NCI-H524 (cell line): ENCODE results near the gene PHF21A.
A peak's percentile ranks its signal among the peaks of the same experiment; 100 is the strongest.

Source experiments
- DNase-seq, 2 experiments: peaks; one replicate each; lab custom pipeline; 2025; lab: John Stamatoyannopoulos, UW

Gene PHF21A

DNA sequence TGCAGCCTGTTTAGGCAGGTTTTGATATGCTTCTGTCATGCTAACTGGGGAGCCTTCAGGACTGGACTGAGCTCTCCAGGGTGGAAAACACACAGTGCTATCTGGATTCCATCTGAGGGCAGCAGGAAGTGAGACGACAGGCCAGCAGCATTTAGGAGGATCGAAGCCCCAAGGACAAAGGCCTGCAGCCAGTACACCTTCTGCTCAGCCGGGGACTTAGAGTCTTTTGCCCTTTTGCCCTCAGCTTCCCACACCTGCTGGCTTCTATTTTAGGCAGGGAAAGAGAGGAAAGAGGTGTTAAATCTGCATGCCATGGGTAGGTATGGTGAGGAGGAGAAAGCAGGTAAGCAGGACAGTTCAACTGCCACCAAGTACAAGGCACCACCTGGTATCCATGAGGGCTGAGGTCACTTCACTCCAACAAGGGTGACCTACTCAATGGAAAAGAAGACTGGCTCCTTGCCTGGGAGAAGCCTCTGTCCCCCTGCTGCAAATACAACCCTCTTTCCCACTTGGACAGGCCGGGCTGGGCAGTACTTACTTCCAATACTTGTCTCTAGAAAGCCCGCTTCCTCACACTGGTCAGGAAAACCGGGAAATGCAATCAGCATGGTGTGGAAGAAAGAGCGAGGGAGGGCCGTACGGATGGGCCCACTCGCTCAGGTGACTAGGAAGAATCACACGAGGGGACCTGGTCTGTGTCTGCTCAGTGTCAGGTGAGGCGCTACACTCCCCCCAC lies 186.5 kb downstream of the PHF21A start:
- no peak for DNase-seq

DNA sequence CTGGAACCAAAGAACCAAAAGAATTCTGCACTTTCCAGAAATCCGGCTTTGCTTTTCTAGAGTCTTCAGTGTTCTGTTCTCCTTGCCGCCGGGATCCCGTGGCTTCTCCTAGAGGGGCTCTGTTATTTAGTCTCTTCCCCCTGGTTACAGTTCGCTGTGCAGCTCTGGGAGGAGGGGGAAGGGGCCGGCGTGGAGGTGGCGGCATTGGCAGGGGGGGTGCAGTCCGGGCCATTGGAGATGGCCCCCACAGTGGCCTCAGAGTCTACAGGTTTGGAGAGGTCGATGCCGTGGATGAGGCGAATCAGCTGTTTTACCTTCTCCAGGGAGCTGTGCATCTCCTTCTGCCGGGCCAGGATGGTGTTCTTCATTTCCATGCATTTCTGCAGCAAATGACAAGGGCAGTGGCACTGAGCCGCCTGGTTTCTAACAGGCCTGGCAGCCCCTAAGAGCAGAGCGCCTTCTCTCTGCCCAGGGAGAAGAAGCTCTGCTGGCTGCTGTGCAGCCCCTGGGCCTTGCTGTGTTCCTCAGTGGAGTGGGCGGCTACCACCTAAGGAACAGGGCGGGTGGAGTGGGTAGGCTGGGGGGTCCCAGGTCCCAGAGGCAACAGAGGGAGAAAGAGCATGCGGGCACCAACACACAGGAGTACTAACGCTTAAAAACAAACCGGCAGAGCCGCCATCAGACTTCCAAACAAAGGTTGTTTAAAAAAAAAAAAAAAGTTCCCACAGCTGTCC lies 187.2 kb downstream of the PHF21A start:
- no peak for DNase-seq

DNA sequence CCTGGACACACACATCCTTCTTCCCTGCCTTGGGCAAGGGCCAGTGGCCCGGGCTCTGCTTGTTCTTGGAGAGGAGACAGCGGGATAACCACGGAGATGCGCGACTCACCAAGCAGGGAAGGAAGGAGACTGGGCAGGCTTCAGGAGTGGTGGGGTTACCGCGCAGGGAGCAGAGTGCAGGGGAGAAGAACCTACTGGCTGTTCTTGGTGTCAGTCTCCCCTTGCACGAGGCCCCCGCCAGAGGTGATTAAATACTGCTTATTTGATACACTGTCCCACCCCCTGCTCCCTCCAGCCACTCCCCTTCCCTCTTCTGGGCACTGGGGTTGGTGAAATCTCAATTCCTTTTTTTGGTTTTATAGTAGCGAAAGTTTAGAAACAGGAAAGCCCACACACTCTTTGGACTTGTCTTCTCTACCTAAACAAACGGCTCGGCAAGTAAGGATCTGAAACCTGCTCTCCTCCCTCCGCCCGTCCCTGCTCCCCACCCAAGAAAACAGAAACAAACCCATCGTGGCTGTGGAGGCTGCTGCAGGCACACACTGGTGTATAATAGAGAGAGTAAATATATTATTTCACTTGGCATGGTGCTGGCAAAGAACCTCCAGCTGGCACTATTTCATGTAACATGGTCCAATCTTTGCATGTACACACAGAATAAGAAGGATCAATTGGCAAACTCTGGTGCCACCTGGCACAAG lies 188.0 kb downstream of the PHF21A start:
- no peak for DNase-seq

DNA sequence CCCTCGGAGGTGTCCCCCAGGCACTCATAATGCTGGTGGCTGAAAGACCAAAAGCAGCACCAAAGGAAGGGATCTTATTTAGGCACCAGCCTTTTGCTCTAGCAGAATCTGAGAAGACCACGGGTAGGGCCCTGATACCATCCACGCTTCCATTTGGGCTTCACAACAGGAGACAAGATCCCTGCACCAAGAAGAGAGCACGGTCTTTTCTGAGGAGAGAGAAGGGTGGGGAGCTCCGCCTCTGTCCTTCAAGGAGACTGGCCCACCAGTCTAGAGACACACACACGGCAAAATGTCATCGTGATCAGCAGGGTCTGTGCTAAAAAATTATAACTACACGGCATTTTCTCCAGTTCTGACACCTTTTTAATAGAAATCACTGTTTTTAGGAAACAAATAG lies 189.0 kb downstream of the PHF21A start:
- DNase-seq = no peak

DNA sequence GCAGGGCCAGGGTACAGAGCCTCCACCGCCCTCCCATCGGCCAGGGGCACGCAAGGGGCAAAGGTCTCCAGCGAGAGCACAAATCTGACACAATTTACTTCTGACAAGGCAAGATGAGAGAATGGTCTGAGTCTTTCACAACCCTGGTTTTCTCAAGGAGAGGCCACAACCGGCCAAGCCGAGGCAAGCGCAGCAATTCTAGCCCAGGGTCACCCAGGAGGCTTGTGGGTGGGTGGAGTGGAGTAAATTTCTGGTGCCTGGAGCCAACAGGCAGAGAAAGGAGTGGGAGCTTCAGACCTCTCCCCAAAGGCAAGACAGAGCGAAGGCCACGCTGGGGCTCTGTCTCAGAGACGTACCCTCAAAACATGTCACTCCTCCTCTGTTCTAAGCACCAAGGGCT lies 189.5 kb downstream of the PHF21A start:
- no peak for DNase-seq

DNA sequence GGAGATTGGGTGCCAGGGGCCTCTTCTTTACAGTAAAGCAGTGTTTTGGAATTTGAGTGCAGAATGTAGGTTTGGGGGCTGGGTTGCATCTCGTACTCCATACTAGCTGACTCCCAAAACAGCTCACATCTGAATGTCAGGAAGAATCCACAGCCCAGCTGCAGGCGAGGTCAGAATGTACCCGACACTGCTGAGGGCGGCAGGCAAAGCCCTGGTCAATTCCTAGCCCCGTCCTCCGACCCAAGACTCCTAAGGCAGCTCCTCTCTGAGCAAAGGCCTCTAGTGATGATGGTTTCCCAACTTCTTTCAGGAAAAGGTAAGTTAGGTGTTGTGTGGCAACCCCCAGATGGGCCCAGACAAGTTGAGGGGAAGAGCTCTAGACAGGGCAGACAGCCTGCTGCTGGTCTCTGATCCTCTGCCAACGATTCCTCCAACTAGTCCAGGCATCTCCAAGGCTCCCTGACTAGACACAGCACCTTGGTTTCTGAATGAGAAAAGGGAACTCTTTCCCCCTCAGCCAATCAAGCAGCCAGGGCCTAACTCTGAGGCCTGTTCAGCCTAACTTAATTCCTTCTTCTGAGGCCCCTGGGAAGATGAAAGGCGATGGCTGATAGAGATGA lies 190.2 kb downstream of the PHF21A start:
- no peak for DNase-seq

DNA sequence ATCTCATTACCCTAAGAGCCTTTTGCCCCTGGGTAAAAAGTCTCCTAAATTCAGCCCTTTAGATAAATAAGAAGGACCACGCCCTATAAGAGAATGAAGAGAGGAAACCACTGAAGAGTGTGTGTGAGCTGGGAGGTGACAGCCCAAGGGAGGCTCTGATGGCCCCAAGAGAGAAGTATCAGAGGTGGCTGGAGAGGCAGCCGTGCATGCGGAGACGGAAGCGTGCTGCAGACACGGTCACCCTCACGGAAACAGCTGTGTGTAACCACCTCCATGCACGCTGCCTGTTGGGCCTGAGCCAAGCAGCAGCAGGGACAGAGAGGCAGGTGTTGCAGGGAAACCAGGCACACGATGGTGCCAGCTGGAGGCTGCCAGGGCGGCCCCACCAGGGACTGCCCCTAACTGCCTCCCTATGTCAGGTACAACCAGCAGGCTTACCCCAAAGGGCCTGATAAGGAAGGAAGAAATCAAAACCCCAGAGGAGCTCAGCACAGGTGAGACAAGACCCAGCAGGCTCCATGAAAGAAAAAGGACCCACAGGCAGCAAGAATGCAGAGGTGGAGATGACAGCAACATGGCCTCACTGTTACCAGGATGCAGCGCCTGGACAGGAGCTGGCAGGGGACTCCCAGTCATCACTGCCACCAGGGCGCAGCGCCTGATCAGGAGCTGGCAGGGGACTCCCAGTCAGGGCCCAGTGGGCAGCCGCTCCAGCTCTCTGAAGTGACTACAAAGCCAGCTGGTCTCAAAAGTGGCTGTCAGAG lies 191.0 kb downstream of the PHF21A start:
- peak; percentile 25 to 72 for DNase-seq

DNA sequence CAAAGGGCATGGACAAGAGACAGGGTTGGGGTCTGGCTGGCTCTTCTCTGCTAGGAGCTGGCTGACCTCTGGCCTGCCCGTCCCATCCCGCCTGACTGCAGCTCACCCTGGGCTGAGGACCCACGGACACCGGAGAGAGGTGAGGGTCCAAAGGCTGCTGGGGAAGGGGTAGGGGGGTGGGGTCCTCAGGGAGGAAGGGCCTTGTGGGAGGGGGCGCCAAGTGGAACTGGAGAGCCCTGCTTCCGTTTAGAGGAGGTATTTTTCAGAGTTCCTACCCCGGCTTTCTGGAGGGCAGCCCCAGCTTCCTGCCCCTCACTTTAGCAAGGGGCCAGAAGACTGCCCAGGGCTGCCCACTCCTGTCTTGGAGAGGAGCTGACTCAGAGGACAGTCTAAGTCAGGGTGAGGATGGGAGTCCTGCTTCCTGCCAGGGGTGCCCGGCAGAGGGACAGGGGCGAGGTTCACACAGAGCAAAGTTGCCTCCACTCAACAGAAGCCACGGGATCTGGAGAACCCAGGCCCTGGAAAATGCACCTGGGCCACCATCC lies 191.7 kb downstream of the PHF21A start:
- no peak for DNase-seq

DNA sequence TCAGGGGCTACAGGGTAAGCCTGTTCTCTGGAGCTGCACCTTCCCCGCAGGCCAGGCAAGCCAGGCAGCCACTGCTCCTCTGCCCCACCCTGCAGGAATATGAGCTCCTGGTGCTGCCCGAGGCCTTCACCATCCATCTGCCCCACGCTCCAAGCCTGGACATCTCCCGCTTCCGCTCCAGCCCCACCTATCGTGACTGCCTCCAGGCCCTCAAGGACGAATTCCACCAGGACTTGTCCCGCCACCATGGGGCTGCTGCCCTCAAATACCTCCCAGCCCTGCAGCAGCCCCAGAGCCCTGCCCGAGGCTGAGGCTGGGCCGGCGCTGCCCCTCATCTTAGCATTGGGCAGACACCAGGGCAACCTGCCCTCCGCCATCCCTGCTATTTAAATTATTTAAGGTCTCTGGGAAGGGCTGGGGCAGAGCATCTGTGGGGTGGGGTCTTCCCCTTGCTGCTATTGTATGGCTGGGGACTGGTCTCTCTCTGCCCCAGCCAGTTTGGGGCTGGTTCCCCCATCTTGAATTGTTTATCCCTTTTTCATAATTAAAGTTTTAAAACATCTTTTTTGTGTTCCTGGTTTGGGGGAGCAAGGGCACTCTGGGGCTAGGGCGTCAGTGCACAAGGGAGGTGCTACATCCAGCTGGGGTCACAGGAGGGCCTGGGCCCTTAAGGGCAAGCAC lies 192.6 kb downstream of the PHF21A start:
- no peak for DNase-seq

DNA sequence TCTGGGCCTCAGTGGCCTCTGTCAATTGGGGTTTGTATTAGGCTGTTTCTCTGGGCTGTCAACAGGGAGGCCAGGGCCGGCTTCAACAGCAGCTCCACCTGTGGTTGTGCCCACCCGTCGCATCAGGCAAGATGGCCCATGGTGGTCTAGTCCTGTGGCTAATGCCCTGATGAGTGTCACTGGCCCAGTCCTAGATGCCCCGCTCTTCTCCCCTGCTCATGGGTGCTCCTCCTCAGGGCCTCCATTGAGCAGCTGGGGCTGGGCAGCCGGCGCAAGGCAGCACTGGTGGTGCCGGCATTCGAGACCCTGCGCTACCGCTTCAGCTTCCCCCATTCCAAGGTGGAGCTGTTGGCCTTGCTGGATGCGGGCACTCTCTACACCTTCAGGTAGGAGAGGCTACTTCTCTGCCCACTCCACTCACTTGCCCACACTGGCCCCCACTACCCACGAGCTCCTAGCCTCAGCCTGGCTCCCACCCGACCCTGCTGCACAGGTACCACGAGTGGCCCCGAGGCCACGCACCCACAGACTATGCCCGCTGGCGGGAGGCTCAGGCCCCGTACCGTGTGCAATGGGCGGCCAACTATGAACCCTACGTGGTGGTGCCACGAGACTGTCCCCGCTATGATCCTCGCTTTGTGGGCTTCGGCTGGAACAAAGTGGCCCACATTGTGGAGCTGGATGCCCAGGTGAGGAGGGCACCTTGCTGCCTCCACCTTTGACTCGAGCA lies 193.4 kb downstream of the PHF21A start:
- no peak for DNase-seq

DNA sequence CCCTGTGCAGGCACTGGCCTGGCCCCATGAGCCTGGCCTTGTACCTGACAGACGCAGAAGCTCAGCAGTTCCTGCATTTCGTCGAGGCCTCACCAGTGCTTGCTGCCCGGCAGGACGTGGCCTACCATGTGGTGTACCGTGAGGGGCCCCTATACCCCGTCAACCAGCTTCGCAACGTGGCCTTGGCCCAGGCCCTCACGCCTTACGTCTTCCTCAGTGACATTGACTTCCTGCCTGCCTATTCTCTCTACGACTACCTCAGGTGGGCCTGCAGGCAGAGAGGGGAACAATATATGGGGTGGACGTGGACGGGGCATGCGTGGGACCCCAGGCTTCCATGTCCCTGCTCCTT lies 193.9 kb downstream of the PHF21A start:
- DNase-seq = no peak

DNA sequence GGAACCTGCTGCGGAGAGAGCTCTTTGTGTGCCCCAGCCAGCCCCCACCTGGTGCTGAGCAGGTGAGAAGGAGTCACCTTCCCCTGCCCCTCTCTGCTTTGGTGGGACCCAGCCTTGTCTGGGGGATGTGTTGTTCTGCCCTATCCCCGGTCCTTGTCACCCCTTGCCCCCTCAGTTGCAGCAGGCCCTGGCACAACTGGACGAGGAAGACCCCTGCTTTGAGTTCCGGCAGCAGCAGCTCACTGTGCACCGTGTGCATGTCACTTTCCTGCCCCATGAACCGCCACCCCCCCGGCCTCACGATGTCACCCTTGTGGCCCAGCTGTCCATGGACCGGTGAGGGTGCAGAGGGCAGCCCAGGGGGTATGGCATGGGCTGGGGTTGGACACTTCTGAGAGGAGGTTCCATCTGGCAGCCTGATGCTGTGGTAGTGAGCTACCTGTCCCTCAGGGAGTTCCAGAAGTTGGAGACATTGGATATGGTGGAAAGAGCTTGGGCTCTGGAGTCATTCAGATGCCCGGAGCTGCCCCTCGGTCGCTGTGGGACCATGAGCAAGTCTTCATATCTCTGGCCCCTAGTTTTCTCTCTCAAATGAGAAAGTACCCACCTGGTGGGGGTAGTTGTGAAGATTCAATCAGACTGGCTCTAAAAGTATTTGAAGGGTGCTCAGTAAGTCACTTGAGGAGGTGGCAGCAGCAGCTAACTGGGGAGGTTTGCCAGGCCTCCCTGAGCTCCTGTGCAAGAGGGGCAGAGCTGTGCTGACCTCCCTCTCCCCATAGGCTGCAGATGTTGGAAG lies 194.5 kb downstream of the PHF21A start:
- DNase-seq = no peak

DNA sequence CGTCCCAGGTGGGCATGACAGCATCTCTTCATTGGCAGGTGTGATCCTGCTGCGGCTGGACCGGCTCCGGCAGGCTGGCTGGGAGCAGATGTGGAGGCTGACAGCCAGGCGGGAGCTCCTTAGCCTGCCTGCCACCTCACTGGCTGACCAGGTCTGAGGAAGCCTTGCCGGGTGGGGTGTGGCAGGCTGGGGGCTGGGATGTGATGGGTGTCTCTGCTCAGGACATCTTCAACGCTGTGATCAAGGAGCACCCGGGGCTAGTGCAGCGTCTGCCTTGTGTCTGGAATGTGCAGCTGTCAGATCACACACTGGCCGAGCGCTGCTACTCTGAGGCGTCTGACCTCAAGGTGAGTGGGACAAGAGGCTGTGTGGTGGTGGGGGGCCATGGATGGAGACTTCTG lies 195.3 kb downstream of the PHF21A start:
- no peak for DNase-seq

DNA sequence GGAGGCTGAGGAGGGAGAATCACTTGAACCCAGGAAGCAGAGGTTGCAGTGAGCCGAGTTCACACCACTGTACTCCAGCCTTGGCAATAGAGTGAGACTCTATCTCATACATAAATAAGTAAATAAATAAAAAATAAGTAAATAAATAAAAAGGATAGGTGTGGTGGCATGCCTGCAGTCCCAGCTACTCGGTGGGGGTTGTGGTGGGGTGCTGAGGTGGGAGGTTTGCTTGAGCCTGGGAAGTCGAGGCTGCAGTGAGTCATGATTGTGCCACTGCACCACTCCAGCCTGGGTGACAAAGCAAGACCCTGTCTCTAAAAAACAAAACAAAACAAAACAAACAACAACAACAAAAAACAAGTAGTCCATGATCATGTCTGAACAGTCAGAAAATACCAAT lies 195.7 kb downstream of the PHF21A start:
- DNase-seq = no peak

DNA sequence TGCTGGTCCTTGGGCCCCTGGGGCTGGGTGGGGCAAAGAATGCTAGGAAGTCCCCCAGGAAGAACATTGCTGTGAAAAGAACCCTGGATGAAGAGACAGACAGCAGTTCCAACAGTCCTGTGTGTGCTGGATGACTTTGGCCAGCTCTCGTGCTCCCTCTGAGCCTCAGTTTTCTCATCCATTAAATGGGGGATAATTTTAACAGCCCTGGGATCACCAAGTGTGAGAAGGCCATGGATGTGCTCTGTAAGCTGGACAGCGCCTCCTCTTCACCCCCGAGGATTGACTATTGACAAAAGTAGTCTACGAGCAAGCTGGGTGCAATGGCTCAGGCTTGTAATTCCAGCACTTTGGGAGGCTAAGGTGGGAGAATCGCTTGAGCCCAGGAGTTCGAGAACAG lies 196.3 kb downstream of the PHF21A start:
- DNase-seq = no peak

DNA sequence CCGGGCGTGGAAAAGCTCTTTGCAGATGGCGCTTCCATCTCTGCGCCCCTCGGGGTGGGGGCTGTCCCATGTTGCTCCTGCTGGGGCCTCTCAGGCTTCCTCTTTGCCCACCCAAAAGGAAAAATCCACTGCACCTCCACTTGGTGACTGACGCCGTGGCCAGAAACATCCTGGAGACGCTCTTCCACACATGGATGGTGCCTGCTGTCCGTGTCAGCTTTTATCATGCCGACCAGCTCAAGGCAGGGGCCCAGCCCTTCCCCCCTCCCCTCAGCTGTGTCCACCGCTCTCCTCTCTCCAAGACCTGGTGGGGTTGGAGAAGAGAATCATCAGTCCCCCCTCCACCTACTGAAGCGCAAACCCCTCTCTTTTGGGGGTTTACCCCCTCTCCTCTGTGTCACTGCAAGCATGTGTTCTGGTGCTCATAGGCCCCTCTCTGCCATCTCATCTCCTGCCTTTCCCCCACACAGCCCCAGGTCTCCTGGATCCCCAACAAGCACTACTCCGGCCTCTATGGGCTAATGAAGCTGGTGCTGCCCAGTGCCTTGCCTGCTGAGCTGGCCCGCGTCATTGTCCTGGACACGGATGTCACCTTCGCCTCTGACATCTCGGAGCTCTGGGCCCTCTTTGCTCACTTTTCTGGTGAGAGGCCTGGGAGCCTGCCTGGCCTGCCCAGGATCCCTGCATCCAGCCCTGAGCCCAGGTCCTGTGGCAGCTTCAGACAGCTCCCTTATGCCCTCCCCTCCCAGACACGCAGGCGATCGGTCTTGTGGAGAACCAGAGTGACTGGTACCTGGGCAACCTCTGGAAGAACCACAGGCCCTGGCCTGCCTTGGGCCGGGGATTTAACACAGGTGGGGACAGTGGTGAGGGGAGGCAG lies 197.0 kb downstream of the PHF21A start:
- no peak for DNase-seq

DNA sequence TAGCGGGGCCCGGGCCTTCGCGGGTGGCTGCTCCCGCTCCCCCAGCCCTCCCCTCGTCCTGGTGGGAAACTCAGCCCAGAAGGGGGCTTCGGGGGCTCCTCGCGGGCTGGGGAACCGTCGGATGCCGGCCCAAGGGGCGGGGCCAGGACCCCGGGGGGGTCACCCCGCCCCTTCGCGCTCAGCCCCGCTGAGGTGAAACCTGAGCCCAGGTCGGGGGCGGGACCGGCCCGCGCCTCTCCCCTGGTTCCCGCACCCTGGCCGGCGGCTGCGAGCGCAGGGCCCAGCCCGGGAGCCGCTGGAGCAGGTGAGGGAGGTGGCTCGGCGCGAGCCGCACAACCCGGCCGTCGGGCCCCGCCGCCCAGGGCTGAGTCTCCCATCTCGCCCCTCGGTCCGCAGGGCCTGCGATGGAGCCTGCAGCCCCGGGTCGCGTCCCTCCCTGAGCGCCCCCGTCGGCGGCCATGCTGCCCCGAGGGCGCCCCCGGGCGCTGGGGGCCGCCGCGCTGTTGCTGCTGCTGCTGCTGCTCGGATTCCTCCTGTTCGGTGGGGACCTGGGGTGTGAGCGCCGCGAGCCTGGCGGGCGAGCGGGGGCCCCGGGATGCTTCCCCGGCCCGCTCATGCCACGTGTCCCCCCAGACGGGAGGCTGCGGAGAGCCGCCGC lies 198.7 kb downstream of the PHF21A start, which contains the start of gene LARGE2:
Gene LARGE2, plus strand, starts transcription at position 232 of the 658 bp plus-strand sequence. Its CDS starts 227 bp downstream, at position 459.
- peak in 1 of 2 experiments; percentile 31 for DNase-seq
